Measurements from ENCODE around the gene VEPH1.

Gene VEPH1

DNA sequence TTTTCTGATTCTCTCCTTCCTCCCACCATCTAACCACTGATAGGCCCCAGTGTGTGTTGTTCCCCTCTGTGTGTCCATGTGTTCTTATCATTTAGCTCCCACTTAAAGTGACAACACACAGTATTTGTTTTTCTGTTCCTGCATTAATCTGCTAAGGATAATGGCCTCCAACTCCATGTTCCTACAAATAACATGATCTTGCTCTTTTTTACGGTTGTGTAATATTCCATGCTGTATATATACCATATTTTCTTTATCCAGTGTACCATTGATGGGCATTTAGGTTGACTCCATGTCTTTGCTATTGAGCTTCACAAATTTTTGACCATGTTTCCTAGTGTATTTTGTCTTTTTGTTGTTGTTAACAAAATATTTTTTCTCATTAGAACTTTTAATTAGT lies 30.6 kb downstream of the VEPH1 start:
- DNase-seq: no peak

DNA sequence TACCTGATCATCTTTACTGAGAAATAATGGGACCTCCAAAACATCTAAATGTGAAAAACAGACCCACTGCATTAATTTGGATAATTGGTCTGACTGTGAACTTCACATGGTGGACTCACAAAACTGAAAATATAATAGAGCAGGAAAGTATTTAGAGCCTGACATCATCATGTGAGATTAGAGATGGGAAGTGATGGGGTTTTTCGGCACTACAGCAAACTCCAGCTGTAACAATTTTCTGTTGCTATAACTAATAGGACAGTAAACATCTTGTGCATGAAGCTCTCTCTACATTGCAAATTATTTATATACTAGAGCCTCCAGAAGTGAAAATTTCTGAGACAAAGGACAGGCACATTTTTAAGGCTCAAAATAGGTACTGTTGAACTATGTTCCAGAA lies 32.2 kb downstream of the VEPH1 start:
- no peak for DNase-seq

DNA sequence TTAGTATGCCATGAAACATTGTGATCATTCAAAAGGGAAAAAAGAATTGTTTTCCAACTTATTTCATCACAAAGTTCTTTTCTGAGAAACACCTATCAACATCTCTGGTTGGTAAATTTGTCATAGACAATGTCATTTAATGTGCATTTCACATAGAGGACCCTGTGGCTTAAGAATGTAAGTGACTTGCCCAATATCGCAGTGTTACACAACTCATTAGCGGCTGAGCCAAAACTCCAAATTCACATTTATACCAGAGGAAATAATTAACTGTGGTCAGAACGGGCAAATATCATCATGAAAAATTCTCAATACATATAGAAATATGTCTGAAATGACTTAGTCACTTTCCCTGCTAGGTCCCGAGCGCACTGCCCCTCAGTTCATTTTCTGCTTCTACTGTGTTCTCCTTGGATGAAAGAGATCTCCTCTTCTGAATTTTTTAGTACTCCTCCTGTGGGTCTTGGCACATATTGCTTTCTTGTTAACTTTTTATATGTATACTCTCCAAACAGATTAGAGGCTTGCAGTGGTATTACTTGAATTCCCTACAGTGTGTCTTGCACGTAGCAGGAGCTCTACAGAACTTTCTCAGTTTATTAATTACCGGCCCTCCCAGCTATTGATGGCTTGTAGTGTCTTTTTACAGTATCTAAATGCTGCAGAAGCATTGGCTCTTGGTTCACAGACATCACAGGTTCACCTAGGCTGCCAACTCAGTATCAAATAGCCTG lies 33.5 kb downstream of the VEPH1 start:
- DNase-seq: no peak

DNA sequence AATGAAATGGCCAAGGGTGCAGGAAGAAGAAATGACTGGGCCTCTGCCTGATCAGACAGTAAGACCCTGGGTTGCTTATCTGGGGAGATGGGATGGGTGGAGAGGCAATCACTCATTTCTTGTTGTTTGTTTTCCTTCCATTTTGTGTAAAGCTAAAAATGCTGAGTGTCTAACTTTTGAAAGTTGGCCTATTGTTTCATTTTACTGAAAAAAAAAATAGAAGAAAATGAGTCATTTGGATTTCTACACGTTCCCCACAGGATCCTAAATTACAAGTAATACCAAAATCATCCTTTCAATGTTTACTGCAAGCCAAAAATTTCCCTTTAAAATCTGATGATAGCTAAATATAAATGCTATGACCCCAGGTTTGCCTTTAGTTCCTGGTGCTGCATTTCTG lies 36.0 kb downstream of the VEPH1 start:
- no peak for DNase-seq

DNA sequence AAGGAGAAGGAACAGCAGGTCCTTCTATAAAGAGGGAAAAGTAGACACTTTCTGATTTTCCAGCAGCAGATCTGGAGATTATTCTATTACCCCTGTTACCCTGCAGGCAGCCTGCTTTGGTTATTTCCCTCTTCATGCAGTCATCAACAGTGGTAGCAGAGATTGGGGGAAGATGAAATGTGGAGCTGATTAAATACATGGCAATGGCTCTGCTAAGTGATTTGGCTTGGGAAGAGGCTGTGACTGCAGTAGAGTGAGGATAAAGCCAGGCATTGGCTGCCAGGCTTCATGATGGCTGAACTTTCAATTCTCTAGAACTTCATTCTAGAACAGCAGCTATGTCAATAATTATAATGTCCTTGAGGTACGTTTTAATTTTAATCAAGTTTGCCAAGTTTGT lies 37.5 kb downstream of the VEPH1 start:
- no peak for DNase-seq

DNA sequence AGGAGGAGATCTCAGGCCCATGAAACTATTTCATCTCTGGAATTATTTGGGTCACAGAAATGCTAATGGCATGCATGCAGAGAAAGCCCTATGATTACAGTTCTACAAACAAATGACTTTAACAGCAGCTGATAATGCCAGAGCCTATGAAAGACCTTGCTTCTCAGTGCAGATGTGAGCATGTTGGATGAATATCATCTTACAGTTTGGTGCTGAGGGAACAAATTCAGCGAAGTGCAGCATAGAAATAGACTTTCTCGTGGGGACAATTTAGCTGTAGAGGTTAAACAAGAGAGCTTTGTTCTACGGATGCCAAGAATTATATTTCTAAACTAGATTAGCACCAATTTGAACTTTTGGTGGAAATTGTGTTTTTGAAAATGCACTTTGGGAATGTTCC lies 38.9 kb downstream of the VEPH1 start:
- DNase-seq: no peak

DNA sequence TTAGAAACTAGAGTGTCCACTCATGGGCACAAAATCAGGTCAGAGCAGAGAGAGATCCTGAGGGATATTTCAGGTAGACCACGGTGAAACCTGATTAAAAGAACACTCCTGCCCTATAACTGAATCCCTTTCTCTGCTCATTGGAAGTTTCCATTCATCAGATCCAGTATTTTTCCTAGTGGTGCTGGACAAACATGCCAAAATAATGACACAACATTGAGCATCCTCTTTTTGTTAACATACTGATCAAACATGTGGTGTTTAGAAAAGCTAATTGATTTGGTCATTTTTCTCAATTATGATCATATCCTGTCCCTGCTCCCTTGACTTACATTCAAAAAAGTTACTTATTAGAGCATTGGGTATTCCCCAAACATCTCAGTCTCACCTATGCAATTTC lies 39.4 kb downstream of the VEPH1 start:
- DNase-seq: no peak

DNA sequence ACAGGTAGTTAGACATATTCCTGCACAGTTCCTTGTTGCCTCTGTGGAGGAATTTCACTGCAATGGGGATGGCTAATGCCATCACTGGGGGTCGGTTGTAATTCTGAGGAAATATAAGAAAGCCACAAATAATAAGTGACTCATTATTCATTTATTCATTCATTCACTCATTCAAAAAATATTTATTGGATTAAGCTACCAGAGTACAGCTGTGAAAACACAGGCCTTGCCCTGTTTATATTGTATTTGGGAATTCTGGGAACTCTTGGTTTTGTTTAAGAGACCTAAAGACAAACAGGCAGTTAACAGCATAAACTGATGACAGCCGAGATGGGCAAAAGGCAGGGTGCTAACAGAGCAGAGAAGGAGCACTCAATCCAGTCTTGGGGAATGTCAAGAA lies 43.0 kb downstream of the VEPH1 start:
- DNase-seq: no peak

DNA sequence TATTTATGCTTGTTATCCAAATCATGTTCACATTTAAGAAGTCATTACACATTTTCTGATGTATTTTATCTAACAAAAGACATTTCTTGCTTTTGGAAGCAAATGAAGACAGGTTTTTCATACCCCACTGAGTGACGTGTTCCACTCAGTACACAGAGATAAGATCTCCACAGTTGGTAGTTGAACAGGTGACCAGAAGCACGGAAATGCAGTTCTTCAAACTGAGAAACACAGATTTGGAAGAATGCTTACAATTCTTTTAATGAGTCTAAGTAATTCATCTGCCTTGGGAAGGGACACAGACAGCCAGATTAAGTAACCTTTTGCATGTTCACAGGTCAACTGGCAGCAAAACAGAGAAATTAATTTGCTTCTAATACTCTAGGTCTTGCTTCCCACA lies 43.5 kb downstream of the VEPH1 start:
- no peak for DNase-seq

DNA sequence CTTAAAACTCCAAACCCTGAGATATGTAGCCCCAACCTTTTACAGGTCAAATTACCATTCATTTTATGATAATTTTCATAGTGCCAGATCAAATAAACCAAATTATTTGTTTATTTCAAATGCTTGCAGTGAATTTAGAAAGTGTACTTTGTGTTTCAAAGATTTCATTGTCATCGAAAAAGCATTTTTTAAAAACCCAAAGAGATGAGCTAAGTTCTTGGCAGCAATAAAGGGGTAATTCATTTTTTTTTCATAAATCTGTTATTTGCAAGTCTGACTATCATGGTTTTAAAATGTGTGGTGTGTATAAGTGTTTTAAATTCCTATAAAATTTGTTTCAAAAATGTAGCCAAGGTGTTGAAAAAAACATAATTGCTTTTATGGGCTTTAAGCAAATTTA lies 49.4 kb downstream of the VEPH1 start:
- no peak for DNase-seq

DNA sequence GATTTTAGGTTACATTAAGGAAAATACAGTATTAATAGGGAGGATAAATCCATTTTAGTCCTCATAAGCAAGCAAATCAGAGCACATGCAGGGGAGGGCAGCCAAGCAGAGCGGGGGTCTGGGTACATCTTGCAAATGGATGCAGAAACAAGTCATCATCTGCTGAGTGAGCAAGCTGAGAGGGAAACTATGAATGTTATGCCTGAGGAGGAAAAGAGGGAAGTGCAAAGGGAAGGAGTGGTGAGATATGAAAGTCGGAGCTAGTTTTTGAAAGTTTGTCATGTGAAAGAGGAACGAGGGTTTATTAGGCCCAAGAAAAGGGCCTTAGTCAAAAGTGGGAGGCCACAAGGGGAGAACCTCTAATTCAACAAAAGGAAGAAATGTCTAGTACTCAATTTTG lies 51.1 kb downstream of the VEPH1 start:
- no peak for DNase-seq

DNA sequence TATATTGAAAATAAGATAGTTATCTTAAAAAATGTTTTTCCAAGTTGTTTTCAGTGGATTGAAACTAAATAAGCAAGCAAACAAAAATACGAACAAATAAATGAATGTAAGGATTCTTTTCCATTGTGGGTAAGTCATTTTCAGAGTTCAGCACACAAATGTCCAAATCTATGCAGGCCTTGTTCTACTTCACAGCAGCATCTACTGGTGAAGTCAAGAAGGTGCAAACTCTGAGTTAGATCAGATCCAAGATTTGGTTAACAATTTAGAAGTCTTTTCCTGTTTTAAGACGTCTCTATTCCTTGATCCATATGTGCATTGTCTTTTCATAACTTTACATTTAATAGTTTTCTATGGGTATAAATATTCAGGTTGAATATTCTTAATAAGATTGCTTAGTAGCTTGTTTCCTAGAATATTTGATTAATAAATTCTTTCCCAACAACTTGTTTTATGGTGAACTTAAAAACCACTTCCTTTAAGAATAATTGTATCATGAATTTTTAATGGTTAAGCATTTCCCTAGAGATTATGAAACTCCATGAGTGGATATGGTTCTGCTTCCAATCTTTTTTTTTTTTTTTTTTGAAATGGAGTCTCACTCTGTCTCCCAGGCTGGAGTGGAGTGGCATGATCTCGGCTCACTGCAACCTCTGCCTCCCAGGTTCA lies 56.1 kb downstream of the VEPH1 start:
- DNase-seq: no peak

DNA sequence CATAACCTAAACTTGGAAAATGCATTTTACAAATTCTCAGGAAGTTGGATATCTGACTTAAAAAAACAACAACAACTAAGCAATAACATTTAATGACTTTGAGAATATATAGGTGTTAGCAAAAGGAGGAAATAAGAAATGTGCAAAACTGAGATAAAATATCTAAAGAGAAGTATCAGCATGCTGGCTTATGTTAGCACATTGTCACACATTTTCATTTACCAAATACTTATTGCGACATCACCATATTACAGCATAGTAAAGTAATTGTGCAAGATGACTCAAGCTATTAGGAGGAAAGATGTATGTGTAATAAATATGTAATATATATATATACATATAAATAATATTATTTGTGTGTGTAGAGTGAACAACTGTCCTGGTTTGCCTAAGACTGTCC lies 57.4 kb downstream of the VEPH1 start:
- no peak for DNase-seq

DNA sequence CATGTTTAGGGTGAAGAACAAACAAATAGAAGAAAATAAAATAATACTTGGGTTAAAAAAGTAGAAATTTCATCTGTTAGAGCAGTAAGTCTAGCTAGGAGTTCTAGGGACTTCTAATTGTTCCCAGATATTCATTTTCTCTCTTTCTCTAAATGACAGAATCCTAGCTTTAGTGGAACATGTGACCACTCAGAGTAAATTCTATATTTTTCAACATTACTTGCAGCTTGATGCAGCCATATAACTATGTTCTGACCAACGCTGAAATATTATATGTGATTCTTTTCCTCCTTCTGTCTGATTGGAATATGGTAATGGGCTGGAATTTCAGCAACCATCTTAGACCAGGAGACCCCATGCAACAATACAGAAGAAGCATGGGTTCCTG lies 58.4 kb downstream of the VEPH1 start:
- no peak for DNase-seq

DNA sequence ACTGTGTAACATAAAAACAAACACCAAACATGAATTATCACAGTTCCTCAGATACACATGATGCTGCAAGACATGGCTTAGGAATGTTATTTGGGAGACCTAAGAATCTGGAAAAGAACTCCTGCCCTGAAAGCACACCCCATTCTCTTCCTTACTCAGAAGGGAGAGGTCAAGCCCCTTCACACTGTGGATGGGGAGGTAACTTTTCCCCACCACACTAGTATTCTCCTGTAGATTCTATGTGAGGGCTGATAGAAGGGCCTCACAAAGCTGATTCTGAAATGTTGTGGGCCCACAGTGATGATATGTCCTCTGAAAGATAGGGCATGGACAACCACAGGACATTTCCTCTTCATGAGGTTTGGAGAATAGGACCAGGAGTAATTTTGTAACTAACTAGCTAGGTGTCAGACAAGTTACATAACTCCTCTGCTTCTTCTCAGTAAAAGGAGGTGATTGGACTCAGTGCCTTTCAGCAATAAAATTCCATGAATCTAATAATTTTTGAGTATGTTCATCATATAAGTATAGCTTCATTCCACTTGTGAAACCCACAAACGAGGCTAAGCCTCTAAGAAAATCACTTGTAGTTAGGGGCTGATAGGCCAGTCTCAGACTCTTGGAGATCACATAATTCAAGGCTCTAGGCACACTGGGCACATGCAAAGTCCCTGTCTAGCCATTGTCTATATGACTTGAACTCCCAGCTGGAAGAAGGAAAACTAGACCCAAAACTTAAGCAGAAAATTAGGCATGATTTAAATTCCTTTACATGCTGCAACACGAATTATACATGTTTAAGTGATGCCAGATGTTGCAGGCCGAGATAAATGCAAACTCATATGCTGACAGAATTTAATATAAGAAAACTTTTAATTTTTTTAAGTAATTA lies 59.1 kb downstream of the VEPH1 start:
- no peak for DNase-seq

DNA sequence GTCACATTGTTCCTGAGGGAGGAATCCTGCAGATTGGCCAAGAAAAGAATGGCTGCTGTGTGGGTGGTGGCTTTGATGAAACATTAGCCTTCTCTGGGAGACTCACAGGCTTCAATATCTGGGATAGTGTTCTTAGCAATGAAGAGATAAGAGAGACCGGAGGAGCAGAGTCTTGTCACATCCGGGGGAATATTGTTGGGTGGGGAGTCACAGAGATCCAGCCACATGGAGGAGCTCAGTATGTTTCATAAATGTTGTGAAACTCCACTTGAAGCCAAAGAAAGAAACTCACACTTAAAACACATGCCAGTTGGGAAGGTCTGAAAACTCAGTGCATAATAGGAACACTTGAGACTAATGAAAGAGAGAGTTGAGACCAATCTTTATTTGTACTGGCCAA lies 60.5 kb downstream of the VEPH1 start:
- no peak for DNase-seq

DNA sequence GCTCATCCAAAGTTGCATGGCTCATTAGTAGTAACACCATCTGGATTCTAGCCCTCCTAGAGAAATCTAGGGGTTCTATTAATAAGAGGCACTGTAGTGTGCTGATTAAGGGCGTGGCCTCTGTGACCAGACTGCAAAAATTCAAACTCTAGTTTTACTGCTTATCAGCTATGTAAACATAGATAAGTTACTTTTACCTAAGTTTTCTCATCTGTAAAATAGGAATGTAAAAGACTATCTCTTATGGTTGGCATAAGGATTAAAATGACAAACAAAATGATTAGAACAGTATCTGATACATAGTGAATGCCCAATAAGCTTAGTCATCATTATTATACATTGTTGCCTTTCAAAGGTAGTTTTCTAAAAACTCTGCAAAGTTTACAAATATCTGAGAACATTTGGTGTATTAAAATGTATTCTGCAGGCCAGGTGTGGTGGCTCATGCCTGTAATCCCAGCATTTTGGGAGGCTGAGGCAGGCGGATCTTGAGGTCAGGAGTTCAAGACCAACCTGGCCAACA lies 62.1 kb downstream of the VEPH1 start:
- DNase-seq: no peak

DNA sequence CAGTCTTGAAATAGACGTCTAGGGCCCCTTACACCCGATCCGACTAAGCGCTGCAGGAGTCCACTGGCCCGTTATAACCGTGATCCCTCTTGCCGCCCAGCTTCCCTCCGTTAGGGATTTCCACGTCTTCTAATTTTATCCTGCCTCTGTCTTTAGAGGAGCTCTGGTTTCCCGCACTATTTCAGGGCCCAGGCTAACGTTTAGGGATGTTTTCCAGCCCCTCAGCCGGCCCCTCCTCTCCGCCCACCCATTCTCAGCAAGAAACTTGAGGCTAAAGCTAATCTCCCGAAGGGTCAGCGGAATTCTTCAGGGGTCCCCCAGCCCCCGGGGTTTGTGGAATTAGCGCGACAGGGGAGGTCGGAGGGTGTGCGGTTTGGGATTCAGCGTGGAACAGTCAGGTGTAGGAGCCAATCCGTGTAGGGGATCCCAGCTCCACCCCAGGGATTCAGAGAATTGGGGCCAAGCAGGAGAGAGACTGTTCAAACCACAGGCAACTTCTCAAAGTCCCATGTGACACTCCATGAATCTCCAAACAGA lies 65.0 kb downstream of the VEPH1 start:
- DNase-seq: no peak

DNA sequence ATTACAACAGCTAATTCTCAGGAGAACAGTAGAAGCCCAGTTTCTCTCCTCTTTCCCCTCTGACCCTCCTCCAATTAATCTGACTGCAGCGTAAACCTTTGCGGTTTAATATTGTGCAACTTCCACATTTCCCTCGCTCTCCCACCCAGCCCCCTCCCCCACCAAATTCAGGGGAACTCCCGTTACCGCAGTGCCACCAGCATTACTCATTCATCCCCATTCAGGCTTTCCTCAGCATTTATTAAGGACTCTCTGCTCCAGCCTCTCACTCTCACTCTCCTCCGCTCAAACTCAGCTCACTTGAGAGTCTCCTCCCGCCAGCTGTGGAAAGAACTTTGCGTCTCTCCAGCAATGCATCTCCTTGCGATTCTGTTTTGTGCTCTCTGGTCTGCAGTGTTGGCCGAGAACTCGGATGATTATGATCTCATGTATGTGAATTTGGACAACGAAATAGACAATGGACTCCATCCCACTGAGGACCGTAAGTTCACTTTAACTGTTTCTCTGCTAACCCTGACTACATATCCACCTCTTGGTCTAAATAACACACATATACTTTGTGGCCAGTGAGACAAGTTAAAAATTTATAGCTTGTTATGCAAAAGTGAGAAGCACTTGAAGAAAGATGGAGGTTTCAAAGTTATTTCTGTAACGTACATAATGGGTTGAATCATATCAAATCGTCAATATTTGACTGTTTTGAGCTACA lies 66.5 kb downstream of the VEPH1 start, which contains the start of gene PTX3:
PTX3 (plus strand) TSS at position 268 of the 709 bp plus-strand sequence; CDS start at position 352, 84 bp downstream.
- DNase-seq: peak; percentile 12 to 54

DNA sequence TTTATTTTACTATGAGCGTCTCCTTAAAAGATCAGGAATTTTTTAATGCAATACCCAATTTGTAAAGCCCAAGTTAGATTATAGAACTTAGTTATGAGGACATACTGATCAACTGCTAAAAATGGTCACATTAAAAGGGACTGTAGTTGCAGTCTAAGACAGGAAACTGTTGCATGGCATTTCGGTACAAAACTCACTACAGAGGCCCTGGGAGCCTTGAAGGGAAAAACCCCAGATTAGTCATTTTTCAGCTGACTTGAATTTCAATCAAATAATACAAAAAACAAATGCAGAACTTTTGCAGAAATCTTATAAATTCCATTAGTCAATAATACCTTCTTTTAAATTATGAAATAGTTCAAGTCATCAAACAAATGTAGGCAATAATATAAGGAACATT lies 73.5 kb downstream of the VEPH1 start:
- DNase-seq: no peak

DNA sequence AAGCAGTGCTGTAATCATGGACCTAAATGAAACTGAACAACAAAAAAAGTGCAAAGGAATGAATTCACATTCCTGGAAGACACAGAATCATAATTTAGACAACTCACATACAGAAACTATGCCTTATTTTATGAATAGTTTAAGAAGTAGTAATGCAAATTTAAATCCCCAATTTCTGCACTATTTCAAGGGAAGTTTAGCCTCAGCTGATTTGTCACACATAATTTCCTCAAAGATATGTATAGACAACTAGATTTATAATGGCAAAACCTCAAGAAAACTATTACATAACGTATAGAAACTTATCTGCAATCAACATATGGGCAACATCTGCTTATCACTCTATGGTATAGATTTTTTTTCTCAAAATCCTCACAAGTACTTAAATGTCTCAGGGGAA lies 74.4 kb downstream of the VEPH1 start:
- DNase-seq: no peak

DNA sequence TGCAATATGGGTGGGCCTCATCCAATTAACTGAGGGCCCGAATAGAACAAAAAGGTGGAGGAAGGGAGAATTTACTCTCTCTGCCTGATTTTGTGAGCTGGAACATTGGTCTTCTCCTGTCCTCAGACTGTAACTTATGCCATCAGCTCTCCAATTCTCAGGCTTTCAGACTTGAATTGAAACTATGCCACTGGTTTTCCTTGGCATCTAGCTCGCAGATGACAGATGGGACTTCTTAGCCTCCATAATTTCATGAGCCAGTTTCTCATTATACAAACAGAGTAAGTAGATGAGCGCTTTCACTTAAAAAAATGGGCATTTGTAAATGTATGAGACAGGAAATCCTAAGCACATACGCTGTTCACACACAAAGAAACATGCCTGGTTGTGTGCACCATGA lies 75.3 kb downstream of the VEPH1 start:
- no peak for DNase-seq

DNA sequence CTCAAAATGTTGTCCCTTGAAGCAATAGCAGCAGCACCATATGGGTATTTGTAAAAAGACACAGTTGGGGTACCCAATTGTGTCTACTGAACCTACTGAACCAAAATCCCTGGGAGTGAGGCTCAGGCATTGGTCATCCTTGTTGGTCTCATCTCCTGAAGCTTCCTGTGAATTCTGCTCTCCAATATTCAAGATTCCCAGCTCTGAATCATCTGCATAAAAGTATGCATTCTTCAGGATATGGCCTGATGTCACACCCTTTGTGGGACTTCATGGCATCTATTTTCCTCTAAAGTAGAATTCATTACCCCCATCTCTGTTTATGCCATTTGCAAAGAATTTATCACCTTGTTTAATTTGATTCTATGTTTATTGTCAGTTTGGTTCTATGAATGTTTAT lies 79.9 kb downstream of the VEPH1 start:
- no peak for DNase-seq
